Stimulated activated CD8-positive, alpha-beta memory T cell treated with anti-CD3 and anti-CD28 coated beads, Interleukin-15, amount 100 ng/mL, for 24 hours (primary cell): ENCODE data around the gene AAGAB.
"Not testable (repeated sequence)": the region's sequence is repeated elsewhere in the genome, so short reads cannot be mapped to it uniquely, and the experiment has no call there.

Source experiments
- DNase-seq: peaks from one replicate; pipeline ENCODE4 v3.0.0-alpha.2; 2020; ENCODE audit warnings: low read depth

Gene AAGAB

DNA sequence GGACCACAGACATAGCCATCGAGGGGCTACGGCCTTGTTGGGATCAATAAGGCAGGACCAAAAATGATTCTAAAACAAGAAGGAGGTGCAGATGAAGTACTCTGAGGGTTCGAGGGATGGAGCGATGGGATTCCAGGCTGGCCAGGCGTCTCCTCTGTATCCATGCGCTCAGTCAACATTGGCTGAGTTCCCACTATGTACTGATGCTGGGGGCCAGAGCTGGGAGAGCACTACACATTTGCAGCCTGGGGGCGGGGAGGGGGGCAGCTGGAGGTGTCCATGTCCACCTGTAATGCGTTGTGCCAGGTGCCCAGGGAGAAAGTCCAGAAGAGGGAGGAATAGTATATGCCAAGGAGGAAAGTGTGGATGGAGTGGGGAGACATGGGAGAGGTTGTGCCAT, 81.5 kb downstream of the AAGAB start:
- no peak for DNase-seq

DNA sequence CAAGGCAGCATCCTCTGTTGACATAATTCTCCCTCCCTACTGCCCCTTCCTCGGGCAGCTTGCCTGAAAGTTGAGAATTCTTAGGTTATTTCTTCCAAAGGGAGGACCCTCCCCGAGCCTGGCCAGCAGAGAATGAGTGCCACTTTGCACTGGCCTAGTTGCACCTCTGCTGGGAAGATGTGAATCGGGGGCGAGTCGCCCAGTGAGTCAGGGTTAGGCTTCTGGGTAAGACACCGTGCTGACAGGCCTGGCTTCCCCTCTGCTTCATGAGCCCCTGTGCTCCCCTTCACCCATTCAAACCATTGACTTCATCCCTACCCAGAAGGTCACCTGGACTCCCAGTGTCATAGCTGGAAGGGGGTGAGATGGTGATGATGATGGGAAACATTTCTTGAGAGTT, 82.3 kb downstream of the AAGAB start:
- DNase-seq, result no peak

DNA sequence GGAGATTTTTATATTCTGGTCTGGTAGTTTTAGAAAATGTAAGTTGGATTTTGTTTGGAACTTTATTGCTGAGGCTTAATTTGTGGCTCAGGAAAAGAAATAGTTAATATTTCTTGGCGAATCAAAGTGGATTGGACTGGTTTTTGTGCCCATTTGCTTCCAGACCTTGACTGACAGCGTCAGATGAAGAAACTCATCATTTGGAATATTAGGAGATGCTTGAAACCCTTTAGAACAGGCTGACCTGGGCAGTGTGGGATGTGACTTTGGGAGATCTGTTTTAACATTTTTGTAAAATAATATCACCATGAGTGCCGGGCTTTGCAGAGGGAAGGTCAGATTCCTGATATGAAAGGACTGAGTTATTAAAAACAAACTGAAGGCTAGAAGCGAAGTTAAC, 83.0 kb downstream of the AAGAB start:
- DNase-seq, result no peak

DNA sequence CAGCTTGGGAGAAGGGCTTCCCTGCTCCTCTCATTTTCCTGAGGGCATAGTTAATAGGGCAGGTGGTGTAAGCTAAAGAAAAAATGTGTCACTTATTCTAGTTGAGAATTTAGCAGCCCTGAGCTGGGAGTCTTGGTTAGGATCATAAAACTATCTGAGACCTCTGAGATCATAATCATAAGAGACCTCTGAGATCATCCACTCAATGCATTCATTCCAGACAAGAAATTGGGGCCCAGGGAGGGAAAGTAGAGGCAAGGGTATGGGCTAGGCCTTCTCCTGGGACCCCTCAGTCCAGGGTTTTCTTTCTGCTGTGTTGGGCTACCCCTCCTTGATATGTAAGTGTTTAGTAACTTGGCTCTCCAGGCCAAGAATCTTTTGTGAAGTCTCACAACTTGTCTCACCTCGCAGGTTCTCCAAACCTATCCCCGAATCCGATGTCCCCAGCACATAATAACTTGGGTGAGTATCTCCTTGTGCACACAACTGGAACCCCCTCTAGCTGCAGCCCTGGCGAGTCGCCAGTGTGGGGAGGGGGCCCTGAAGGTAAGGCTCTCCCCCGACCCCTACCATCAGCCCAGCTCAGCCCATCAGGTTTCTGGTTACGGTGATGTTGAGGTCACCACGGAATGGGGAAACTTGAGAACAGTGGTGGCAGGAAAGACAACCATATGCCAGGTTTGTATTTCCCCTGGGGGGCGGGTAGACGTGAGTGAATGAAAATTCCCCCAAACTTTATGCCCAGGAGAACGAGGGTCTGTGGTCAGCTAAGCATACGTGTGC, 84.1 kb downstream of the AAGAB start:
- no peak for DNase-seq

DNA sequence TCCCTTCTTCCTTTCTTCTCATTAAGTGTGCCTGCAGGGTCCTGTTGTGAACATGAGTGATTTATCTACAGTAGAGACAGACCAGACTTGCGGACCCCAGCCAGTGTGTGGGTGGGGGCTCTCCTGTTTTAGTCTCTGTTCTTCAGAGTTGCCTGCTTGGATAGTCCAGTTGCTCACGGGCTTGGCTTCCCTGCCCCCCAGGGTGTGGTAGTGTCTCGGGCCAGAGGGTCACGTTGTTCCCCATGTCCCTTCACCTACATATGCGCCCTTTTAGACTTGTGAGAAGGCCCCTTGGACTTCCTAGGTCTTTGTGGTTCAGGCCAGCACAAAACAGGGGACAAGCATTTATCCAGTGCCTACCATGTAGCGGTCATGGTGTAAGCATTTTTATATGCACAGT, 85.8 kb downstream of the AAGAB start:
- DNase-seq, result no peak

DNA sequence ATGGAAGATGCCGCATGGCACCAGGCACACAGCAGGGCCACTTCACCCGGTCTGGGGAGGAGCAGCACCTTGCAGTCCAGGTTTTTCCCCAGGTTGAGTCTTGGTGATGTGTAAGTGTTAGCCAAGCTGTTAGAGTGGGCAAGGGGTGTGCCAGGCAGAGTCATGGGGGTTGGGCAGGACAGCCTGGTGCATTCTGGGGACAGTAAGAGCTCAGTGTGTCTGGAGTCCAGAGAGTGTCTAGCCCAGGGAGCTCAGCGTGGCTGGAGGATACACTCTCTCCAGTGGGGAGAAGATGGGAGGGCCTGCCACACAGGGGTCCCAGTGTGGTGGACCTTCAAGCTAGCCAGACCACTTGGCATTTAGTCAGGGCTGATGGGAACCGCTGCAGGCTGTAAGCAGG, 87.4 kb downstream of the AAGAB start:
- DNase-seq, result no peak

DNA sequence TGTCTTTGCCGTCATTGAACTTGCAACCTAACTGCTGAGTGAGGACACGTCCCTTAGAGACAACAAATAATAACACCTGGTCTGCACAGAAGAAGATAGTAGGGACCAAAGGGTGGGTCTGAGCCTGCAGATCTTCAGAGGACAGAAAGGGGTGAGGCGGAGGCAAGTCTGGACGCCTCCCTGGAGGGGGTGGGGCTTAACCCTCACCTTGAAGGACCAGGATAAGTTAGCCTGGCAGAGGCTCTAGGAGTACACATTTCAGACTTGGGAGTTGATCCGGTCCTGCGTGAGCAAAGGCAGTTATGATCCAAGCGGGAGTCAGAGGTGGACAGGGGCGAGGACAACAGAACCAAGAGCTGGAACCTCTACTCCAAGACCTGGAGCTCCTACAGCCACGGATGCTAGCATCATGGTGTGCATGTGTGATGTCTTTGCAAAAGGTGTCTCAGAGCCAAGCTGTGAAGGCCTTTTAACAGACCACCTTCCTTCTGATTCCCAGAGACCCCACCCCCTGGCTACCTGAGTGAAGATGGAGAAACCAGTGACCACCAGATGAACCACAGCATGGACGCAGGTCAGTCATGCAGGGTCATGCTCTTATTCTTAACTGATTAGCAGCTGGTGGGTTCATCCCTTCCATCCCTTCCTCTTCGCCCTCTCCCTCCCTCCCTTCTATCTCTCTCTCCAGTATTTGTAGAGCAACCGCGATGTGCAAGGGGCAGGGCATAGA, 88.0 kb downstream of the AAGAB start:
- no peak for DNase-seq

DNA sequence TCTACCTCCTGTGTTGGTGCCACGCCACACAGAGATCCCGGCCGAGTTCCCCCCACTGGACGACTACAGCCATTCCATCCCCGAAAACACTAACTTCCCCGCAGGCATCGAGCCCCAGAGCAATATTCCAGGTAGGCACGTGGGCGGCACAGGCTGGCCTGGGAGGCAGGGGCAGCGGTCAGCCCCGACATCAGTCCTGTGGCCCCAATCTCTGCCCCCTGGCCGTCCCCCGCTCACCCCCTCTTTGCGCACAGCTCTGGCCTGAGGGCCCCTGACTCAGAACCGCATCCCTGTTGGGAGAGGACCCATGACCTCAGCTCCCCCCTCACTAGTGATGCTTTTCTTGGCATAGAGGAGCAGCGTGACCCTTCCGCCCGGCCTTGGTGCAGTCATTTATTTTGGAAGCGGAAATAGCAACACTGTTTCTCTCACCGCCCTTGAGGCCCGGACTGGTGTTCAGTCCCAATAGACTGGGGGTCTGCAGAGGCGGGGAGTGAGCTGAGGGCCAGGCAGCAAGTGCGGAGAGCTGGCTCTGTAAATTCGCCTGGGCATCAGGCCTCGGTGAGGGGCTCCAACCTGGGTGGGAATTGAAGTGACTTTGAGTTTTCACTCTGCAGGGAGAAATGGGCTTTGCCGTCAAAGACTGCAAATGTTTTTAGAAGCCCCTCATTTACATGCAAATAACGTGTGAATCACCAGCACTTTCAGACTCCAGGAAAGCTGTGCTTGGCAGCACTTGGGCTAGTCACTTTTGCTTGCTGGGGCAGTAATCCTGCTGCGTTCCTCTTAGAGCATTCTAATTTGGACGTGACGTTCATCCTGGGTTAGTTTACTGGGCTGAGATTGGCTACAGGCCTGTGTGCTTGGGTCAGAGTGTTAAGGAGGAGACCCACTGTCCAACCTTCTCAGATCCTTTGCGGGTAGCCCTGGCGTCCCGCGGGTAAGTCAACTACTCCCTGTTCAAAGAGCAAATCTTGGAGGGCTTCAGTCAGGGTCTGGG, 88.9 kb downstream of the AAGAB start:
- no peak for DNase-seq

DNA sequence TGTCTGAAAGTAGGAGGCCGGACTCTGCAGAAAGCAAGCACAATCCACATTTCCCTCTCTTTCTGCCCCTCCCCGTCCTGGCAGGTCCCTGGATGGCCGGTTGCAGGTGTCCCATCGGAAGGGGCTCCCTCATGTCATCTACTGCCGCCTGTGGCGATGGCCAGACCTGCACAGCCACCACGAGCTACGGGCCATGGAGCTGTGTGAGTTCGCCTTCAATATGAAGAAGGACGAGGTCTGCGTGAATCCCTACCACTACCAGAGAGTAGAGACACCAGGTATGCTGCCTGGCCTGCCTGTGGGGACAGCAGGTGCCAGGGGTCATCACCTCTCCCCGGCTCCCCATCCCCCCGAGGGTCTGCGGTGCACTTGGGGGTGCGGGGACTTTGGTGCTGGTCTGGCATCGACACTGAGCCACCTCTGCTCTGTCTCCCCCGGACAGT, 89.6 kb downstream of the AAGAB start:
- no peak for DNase-seq

DNA sequence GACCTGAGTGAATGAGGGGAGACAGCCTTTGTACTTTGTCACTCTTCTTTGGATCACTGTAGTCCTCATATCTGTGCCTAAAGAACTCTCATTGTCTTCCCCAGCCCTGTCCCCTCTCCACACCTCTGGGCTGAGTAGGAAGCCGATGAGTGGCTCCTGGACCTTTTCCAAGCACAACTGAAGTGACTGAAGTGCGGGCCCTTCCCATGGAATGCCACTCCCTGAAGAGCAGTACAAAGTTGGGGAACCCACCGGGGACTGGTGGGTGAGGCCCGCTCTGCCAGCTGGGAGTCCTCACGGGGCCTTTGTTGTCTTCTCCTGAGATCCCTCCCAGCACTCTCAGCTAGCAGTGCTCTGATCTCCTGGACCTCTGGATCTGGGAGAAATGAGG, 90.1 kb downstream of the AAGAB start:
- no peak for DNase-seq

DNA sequence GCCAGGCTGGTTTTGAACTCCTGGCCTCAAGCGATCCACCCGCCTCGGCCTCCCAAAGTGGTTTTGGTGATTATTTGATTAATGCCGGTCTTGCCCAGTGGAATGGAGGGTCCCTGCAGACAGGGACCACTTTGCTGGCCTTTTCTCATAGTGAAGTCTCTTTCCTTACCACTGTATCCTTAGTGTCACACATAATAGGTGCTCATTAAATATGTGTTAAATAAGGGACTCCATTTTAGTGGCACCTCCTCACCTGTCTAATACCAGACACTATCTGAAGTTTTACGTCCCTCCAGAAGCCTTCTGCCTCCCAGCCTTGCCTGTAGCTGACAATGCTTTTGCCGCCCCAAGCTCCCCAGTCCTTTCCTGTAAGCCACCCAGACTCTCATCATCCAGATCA, 91.3 kb downstream of the AAGAB start:
- DNase-seq, result no peak

DNA sequence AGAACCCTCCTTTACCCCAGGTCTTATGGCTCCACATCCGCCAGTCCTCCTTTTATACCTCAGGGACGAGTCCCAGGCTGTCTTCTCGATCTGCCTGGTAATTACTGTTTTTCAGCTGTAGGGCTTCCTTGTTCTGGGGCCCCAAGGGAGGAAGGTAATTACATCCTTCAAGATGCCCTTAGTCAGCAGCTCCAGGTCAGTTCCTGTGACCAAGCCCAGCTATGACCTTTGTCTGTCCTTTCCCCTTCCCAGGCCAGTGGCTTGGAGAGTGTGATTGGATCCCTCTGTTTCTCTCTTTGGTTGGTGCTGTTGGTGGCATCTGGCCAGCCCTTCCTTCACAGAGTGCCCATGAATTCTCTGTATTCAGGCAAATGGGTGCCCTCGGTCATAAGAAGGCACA, 92.6 kb downstream of the AAGAB start:
- DNase-seq, result no peak

DNA sequence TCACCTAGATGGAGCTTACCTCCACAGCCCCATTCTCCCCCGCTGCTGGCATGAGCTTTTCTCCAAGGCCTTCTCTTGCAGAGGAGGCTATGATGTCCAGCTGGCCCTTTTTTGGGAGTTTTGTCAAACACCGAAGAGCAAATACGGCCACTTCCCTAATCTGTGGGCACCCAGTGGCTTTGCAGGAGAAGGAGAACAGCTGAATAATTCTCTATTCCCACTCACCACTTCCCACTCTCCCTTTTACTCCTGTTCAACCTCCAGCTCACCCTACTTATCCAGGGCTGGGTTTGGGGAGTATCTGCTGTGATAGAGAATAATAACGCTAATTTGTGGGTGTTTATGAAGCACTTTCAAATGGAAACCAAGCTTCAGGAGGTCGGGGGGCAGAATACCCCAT, 93.0 kb downstream of the AAGAB start:
- no peak for DNase-seq

DNA sequence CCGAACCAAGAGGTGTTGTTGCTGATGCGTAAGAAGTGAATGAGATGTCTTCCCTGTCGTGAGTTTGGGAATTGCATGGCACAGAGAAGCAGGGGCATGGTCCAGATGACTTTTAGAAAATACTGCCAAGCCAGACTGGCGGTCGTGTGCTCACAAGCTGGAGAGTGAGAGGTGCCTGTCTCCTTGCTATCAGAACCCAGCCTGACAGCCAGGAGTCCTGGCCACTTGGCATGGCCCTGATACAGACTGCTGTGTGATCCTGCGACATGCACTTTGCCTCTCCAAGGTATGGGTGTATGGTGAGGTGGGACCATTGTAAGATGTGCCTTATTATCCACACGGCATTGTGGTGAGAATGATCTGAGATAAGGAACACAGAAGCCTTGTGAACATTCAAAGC, 96.1 kb downstream of the AAGAB start:
- no peak for DNase-seq

DNA sequence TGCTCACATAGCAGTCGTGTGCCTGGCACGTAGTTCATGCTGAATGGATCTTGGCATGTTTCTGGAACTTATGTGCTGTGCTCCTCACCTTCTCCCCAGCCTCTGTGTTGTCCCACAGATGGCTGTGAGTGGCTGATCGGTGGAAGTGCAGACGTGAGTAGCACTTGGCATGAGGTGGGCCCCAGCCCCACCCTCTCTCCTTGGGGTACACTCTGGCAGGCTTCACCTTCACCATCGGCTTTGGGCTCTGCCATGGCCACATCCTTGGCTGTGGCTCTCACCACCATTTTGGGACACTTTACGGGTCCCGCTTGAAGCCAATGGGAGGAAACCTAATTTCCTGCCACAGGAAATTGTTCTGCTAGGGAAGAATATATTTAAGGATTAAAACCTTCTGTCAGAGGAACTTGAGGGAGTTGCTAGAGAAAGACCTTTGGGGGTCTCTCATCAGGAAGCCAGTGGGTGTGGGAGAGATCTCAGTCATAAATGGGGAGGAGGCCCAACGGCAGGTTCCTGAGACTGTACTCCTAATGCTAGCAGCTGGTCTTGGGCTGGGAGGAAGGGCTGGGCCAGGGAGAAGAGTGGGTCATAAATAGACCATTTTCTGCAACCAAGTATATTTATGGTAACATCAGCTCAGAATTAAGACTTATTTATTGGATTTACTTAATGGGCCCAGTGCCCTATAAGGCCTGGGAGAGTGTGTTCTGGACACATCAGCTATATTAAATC, 96.8 kb downstream of the AAGAB start:
- no peak for DNase-seq

DNA sequence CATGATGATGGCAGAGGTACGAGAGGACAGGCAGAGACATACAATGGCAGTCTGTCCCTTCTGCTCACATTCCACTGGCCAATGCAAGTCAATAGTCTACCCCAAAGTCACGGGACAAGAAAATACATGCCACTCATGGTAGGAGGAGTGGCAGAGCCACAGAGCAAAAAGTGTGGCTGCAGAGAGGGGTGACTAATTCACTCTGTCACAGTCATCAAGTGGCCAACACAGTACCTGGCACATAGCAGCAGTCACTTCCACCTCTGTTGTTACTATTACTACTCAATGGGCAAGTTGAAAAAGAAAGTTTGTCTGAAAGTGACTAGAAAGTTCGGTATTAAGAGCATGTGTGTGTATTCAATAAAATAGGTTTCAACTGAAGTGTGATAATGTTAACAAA, 97.6 kb downstream of the AAGAB start:
- no peak for DNase-seq

DNA sequence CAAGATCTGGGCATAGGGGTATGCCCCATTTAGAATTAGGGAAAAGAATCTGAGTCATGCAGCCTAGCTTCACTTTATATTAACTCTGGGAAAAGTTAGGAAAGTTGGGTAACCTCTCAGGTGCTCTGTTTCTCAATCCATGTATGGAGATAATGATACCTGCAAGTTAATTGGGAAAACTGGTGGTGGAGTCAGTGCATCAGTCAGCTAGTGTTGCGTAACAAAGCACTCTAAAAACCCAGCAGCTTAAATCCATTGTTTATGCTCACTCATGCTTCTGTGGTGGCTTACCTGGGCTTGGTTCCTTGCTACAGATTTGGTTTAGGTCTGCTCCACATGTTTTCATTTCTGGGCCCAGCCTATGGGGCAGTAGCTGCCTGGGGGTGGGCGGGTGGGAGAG, 98.0 kb downstream of the AAGAB start:
- DNase-seq, result no peak

DNA sequence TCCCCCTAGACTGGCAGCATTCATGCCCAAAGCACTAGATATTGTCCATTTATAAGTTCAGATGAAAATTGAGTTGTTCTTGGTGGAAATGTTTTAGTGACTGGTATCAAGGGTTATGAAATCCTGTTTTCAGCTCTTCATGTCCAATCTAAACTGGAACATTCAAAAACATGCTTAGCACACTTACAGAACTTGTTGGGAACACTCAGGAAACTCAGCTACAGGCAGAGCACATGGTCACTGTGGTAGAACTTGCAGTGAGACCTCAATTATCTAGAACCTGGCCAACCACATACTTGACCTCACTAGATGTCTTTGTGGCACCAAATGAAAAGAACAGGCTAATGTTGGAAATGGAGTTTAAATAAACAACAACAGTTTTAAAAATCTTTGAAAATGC, 100.2 kb downstream of the AAGAB start:
- no peak for DNase-seq

DNA sequence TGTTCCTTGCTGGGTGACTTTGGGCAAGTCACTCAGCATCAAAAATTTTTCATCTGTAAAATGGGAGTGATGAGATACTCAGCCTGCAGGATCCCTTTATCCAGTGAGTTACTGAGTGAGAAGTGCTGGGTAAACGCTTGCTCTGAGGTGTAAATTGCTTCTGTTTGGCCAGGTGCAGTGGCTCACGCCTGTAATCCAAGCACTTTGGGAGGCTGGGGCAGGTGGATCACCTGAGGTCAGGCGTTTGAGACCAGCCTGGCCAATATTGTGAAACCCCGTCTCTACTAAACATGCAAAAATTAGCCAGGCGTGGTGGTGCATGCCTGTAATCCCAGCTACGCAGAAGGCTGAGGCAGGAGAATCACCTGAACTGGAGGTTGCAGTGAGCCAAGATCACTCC, 101.4 kb downstream of the AAGAB start:
- not testable (repeated sequence) for DNase-seq

DNA sequence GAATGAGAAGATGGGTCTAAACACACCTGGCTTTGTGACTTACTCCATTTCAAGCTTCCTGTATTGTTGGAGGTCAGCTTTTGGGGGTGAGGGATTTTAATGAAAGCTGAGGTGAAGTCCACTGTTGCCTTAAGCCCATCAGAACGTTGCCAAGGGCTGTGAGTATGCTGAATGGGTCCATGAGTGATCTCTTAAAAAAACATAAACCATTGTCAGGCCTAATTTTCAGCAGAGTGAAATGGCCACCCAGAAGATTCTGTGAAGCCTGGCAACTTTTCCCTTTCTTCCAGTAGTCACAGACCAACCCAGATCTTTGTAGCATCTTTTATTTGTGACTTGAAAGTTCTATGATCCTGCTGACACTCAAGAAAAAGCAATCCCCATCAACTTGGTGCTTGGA, 102.0 kb downstream of the AAGAB start:
- DNase-seq, result no peak
